Epidermal melanocyte (primary cell): Measurements from ENCODE around the gene SH2D4B.
"Not testable (repeated sequence)": the region's sequence is repeated elsewhere in the genome, so short reads cannot be mapped to it uniquely, and the experiment has no call there.

Experiments used
- DNase-seq: peaks from one replicate; pipeline ENCODE4 v3.0.0; 2011; ENCODE audit warnings: low spot score; ENCODE audit not compliant: insufficient read length

Gene SH2D4B

GRCh38 chr10:80524190-80524909 is 13.4 kb upstream of the SH2D4B start:
- DNase-seq, result no peak

- DNase-seq, result no peak
These were observed 11.5 kb upstream of the SH2D4B start for GRCh38 chr10:80526218-80526617.

DNA sequence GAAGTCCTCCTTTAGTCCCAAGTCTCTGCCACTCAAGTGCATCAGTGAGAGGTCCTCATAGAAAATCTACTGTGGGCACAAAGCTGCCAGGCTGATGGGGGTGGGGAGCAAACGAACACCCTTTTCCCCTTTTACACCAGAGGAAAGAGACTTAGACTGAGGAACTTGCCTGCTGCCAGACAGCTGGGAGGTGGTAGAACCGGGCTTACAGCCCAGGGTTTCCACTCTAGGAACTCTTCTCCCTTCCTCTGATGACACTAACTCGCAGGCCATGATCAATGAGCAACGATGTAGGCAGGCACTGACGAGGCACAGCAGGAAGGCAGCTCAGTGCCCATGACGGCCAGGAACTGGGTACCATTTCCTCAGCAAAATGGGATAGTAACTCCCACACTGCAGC is 11.0 kb upstream of the SH2D4B start:
- no peak for DNase-seq

DNA sequence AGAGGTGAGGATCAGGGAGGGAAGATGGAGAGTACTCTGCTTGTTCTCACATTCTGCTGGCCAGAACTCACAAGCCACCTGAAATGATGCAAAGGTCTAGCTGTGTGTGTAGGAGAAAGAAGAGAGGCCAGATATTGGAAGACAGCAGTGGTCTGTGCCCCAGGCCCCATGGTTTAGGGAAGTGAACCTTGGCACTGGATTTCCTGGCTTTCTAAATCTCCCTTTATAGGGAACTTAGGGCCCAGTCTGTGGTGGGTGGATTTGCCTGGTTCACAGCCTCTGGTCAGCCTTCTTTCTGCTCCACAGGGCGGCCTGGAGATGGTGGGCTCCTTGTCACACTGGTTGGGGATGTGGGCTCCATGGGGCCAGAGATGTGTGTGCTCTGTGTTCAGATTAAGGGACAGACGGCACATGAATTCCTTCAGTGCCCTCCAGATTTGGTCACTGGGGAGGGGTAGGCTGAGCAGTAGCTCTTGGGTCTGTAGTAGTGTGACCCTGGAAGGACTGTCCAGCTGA is 9.5 kb upstream of the SH2D4B start:
- DNase-seq, result no peak

DNA sequence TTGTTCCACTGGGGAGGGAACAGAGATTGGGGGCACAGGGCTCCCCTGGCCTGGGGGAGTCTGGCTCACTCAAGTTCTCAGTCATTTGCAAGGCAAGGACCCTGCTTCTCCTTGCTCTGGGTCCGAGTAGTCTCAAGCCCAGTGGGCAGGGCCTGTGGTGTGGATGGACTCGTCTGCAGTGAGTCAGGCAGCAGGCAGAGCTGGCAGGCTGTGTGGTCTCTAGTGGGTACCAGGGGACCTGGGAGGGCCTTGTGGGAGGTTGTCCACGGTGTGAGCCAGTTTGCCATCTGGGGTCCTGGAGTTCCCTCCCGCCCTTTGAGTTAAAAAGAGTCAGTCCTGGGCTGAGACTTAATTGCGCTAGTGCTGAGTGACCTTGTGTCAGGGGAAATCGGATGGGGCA is 8.8 kb upstream of the SH2D4B start:
- no peak for DNase-seq

GRCh38 chr10:80529604-80530003 is 8.1 kb upstream of the SH2D4B start:
- no peak for DNase-seq

GRCh38 chr10:80530251-80530650 is 7.5 kb upstream of the SH2D4B start:
- no peak for DNase-seq

GRCh38 chr10:80530816-80531215 is 6.9 kb upstream of the SH2D4B start:
- DNase-seq, result no peak

DNA sequence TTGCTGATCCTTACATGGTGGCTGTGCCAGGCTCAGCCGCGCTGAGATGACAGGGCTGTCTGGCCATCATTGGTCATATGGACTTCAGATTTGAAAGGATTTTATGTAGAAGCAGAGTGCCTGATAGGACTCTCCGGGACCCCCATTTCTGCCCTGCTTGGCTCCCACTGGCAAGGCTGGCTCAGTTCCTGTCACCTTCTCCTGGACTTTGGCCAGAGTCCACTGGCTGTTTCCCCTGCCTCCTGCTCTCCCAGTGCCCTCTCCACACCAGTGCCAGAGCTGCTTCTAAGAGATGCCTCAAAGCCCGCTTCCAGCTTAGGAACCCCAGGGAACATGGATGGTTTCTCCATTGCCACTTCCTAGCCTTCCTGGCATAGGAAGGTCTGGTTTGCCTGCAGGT is 5.1 kb upstream of the SH2D4B start:
- DNase-seq, result no peak

GRCh38 chr10:80534059-80534458 is 3.6 kb upstream of the SH2D4B start:
- DNase-seq, result not testable (repeated sequence)

GRCh38 chr10:80534646-80535045 is 3.1 kb upstream of the SH2D4B start:
- DNase-seq, result not testable (repeated sequence)

DNA sequence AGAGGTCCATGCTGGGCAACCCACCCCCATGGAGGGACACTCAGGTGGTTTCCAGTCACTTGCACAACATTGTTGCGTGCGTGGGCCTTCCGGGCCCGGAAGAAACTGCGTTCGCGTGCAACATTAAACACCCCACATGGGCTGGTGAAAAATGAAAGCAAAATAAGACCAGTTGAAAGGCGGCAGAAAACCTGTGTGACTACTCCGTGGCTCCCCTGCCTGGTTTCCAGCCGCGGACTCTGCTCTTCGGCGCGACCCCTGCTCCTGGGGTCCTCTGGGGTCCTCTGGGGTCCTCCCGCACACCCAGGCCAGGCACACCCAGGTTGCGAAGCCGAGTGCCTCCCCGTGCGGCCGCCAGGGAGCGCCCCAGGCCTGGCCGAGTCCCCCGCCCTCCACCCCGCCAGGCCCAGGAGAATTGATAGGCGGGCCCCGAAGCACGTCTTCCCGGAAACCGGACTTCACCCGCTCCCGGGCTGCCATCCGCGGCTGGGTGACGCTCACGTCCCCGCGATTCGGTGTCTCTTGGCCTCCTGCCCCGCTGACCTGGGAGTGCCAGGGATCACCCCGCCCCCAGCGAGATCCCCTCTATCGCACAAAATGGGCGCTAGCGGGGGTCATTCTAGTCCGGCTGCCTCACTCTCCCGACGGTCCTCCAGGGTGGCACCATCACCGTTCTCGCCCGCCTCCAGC is 1.9 kb upstream of the SH2D4B start:
- DNase-seq, result peak; percentile 78

DNA sequence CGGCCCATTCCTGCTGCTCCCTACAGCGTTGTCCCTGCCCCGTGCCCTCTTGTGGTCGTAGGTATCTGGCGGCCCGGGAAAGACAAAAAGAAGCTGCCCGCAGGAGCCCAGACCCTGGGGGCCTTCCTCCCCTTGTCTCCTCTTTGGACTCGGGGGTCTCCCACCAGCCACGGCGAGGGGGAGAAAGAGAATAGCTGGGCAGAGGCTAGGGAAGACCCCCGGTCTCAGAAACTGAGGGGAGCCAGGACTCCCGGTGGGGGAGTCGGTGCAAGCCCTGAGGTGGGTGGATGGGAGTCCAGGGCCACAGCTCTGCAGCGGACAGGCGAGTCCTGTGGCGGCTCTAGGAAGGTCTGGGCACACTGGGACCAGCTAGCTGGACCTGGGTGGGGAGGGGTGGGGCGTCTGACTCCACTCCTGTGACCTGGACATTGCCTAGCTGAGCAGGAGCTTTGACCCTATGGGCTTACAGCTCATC is 1.3 kb upstream of the SH2D4B start:
- DNase-seq, result peak; percentile 11

- peak; percentile 18 for DNase-seq
These were observed 491 bp upstream of the SH2D4B start for GRCh38 chr10:80537086-80537735.

GRCh38 chr10:80538481-80539185 is 931 bp downstream of the SH2D4B start:
- no peak for DNase-seq

- DNase-seq, result peak; percentile 12
These were observed 1.8 kb downstream of the SH2D4B start for GRCh38 chr10:80539421-80540031.

GRCh38 chr10:80540136-80540535 is 2.4 kb downstream of the SH2D4B start:
- DNase-seq, result no peak

DNA sequence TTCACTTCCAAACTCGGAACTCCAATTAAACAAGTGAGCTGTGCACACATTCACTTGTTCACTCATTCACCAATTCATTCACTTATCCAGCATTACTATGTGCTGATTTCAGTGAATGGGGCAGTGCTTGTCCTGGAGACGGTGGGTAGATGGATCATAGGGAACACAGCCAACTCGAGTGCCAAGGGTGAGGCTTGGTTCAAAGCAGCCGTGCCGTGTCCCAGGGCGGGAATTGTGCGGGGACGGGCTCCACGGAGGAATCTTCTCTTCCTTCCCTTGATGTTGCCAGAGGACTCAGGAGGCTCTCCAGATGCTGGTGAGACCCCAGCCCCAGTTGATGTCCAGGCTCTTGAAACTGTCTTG is 2.9 kb downstream of the SH2D4B start:
- peak; percentile 8 for DNase-seq

DNA sequence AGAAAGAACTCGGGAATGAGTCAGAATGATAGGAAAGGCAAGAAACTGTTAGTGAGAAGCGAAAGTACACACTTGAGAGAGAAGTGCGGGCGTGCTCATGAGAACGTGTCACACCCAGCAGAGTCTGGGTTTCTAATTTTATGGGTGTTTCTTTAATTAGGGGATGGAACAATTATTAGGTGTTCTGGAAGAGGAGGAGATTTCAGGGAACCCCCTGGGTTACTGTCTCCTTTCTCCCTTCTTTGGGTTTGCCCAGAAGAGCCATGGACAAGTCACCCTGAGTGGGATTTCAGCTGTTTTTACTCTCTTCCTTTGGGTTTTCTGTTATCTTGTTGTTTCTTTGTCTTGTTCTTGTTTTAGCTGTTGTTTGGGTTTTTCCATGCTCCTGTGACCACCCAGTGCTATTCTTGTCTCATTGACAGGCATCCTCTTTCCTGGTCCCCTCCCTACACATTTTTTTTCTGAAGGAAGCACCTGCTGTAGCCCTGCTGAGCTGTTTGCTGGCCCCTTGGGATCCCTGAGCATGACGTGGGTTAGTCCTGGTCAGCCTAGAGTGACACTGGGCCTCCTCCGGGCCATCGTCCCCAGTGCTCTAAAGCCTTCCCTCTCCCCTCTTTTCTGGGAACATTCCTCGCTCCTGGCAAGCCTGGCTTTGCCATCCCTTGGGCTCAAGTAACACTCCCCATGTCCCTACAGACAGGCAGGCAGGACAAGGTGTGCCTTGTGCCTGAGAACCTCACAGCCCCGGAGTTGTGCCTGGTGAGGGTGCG is 3.5 kb downstream of the SH2D4B start:
- DNase-seq, result peak; percentile 11

GRCh38 chr10:80542053-80542452 is 4.4 kb downstream of the SH2D4B start:
- no peak for DNase-seq
